OCI-LY1 (cell line): ENCODE data around the gene EIPR1.

Experiments
- H2AFZ ChIP-seq: fragments of 200-600 bp; sonication (generic), shearing (Covaris generic); 2 replicates; pipeline ENCODE4 v1.6.0; 2014; ENCODE audit warnings: antibody characterized with exemption, mild to moderate bottlenecking, low read length
- H3F3A ChIP-seq: fragments of 200-600 bp; sonication (generic), shearing (Covaris generic); 2 replicates; pipeline ENCODE4 v1.6.0; 2014; ENCODE audit warnings: mild to moderate bottlenecking, antibody characterized with exemption, low read length, moderate library complexity; ENCODE audit not compliant: insufficient read depth
- H3K27ac ChIP-seq: fragments of 200-600 bp; sonication (generic); 2 replicates; pipeline ENCODE4 v1.5.1; 2014; ENCODE audit warnings: low read length, mixed run types, mild to moderate bottlenecking, low read depth; ENCODE audit not compliant: poor library complexity, severe bottlenecking
- H3K27me3 ChIP-seq: fragments of 200-600 bp; sonication (generic); 2 replicates; pipeline ENCODE4 v1.6.0; 2014; ENCODE audit warnings: antibody characterized with exemption, mild to moderate bottlenecking, low read length, moderate library complexity; ENCODE audit not compliant: insufficient read depth
- H3K36me3 ChIP-seq: fragments of 200-600 bp; sonication (generic); 2 replicates; pipeline ENCODE4 v1.6.1; 2014; ENCODE audit warnings: mild to moderate bottlenecking, antibody characterized with exemption, low read length, moderate library complexity, mixed read lengths; ENCODE audit not compliant: insufficient read depth
- H3K4me1 ChIP-seq: fragments of 200-600 bp; sonication (generic); 2 replicates; pipeline ENCODE4 v1.5.1; 2014; ENCODE audit warnings: mild to moderate bottlenecking, low read length, moderate library complexity; ENCODE audit not compliant: insufficient read depth, severe bottlenecking
- H3K4me2 ChIP-seq: fragments of 200-600 bp; sonication (generic), shearing (Covaris generic); 2 replicates; pipeline ENCODE4 v1.6.1; 2014; ENCODE audit warnings: low read length
- H3K4me3 ChIP-seq: fragments of 200-600 bp; sonication (generic); 2 replicates; pipeline ENCODE4 v1.5.1; 2014; ENCODE audit warnings: low read length, low read depth, mild to moderate bottlenecking, mixed read lengths; ENCODE audit not compliant: poor library complexity, severe bottlenecking
- H3K79me2 ChIP-seq: fragments of 200-600 bp; shearing (Covaris generic); 2 replicates; pipeline ENCODE4 v1.6.1; 2016; ENCODE audit warnings: mixed run types, low read length, mixed read lengths; ENCODE audit not compliant: insufficient read depth
- H3K9ac ChIP-seq: fragments of 200-600 bp; sonication (generic), shearing (Covaris generic); 2 replicates; pipeline ENCODE4 v1.6.1; 2014; ENCODE audit warnings: mild to moderate bottlenecking, low read length, mixed read lengths
- H3K9me2 ChIP-seq: fragments of 200-600 bp; sonication (generic), shearing (Covaris generic); 2 replicates; pipeline ENCODE4 v1.6.1; 2014; ENCODE audit warnings: low read depth, mild to moderate bottlenecking, low read length, mixed read lengths
- H3K9me3 ChIP-seq: fragments of 200-600 bp; shearing (Covaris generic); 2 replicates; pipeline ENCODE4 v1.6.1; 2014; ENCODE audit warnings: low read length, mixed read lengths
- H4K20me1 ChIP-seq: fragments of 200-600 bp; sonication (generic), shearing (Covaris generic); 2 replicates; pipeline ENCODE4 v1.6.0; 2016; ENCODE audit warnings: mild to moderate bottlenecking, low read length; ENCODE audit not compliant: insufficient read depth
- CTCF ChIP-seq: fragments of 200-600 bp; sonication (generic), shearing (Covaris generic); IDR thresholded peaks from 2 replicates; pipeline ENCODE4 v1.5.1; 2017; ENCODE audit warnings: mild to moderate bottlenecking, antibody characterized with exemption, low read length, moderate library complexity, mixed read lengths
- EZH2 ChIP-seq: fragments of 200-600 bp; sonication (generic), shearing (Covaris generic); IDR thresholded peaks from 2 replicates; pipeline ENCODE4 v1.8.0; 2017; ENCODE audit warnings: borderline replicate concordance, mixed run types, mild to moderate bottlenecking, antibody characterized with exemption, low read length, moderate library complexity, mixed read lengths

The EIPR1 gene

DNA sequence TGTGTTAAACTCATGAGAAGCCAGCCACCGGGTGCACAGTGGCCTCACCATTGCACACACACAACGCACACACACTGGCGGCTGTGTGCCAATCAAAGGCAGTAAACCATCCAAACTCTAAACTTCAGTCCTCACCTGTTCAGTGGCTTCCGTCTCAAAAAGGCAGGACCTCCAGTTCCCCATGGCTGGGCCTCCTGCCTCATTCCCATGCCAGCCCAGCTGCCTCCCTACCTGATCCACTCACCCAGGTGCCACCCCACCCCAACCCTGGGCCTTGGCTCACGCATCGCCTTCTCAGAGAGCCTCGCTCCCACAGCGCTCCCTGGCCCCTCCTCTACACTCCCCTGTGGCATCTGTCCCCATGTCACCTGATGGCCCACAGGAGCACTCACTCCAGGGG lies 190.9 kb downstream of the EIPR1 start:
- H3K4me3 ChIP-seq, result no peak overlapping the region
- no peak overlapping the region for H3K4me2 ChIP-seq
- no peak for TF ChIP-seq EZH2
- no peak for TF ChIP-seq CTCF
- no peaks in the 10 kb centered on the region for H3K79me2 ChIP-seq
- no peaks in the 10 kb centered on the region for H3F3A ChIP-seq
- H3K9me3 ChIP-seq, result no peaks in the 10 kb centered on the region
- no peaks in the 10 kb centered on the region for H3K27me3 ChIP-seq
- H4K20me1 ChIP-seq, result no peaks in the 10 kb centered on the region
- no peaks in the 10 kb centered on the region for H3K4me1 ChIP-seq
- no peak overlapping the region for H2AFZ ChIP-seq
- H3K36me3 ChIP-seq, result peaks cover 8% of the 10 kb centered on the region; the same call in 1 of the 2 replicates
- H3K9ac ChIP-seq, result no peak overlapping the region
- no peak overlapping the region for H3K27ac ChIP-seq
- no peaks in the 10 kb centered on the region for H3K9me2 ChIP-seq

DNA sequence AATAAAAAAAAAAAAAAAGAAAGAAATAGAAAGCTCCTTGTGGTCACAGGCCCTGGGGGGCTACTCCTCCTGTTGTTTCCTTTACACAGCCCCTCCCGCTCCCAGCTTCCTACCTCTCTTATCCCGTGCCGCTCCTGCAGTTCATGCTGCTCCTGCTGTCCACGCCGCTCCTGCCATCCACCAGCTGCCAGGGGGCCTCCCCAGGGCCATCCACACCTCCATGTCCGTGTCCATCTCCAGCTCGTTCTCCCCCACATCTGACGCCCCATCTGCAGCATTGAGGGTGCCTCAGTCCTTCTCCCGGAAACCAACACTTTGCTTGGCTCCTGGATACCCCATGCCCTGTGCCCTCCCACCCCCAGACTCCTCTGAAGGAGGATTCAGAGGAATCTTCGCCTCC lies 191.7 kb downstream of the EIPR1 start:
- H3K4me2 ChIP-seq, result no peak overlapping the region
- no peaks in the 10 kb centered on the region for H3K27me3 ChIP-seq
- H3K9ac ChIP-seq, result no peak overlapping the region
- no peaks in the 10 kb centered on the region for H3K79me2 ChIP-seq
- H3K27ac ChIP-seq, result no peak overlapping the region
- no peaks in the 10 kb centered on the region for H4K20me1 ChIP-seq
- H3F3A ChIP-seq, result no peaks in the 10 kb centered on the region
- peaks cover 8% of the 10 kb centered on the region; the same call in 1 of the 2 replicates for H3K36me3 ChIP-seq
- no peaks in the 10 kb centered on the region for H3K9me3 ChIP-seq
- H3K9me2 ChIP-seq, result no peaks in the 10 kb centered on the region
- H3K4me1 ChIP-seq, result no peaks in the 10 kb centered on the region
- no peak for TF ChIP-seq EZH2
- TF ChIP-seq CTCF, result no peak
- no peak overlapping the region for H2AFZ ChIP-seq
- no peak overlapping the region for H3K4me3 ChIP-seq

- H3K9me3 ChIP-seq, result no peaks in the 10 kb centered on the region
- H3F3A ChIP-seq, result no peaks in the 10 kb centered on the region
- no peak for TF ChIP-seq EZH2
- TF ChIP-seq CTCF, result no peak
- H3K4me2 ChIP-seq, result no peak overlapping the region
- no peak overlapping the region for H2AFZ ChIP-seq
- H3K27me3 ChIP-seq, result no peaks in the 10 kb centered on the region
- H3K27ac ChIP-seq, result no peak overlapping the region
- no peaks in the 10 kb centered on the region for H3K4me1 ChIP-seq
- H3K79me2 ChIP-seq, result no peaks in the 10 kb centered on the region
- no peak overlapping the region for H3K4me3 ChIP-seq
- peaks cover 8% of the 10 kb centered on the region; the same call in 1 of the 2 replicates for H3K36me3 ChIP-seq
- H3K9ac ChIP-seq, result no peak overlapping the region
- no peaks in the 10 kb centered on the region for H3K9me2 ChIP-seq
- H4K20me1 ChIP-seq, result no peaks in the 10 kb centered on the region
Observed at GRCh38 chr2:3185256-3185655, 192.4 kb downstream of the EIPR1 start.
